ENCODE measurements around the gene PML. TPM values are rescaled to one million over a fixed set of nuclear protein-coding genes. Genes with fewer than 3 reads are reported as not detected.
A peak's percentile ranks its signal among the peaks of the same experiment; 100 is the strongest.

PML gene
- total RNA-seq, 4 donors from 2014 or later, result 69.3 to 159 (median 89.4) TPM

DNA sequence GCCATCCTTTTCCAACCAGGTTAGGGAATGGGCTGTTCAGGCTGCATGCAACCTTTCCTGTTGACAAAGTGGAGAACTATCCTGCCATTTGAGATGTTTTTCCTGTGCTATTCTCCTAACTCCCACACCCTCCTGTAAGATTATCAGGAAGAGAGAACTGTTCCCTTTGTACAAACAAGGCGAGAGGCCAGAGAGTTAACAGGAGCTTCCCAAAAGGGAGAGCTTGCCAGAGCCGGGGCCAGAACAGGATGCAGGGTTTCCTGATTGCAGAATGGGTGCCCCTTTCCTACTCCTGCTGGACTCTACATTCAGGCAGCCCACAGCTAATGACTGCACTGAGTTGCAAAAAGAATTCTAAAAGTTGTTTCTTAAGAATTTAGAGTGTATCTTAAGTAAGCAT lies 17.1 kb downstream of the PML start:
- peaks cover 0 to 54% (median 36%) of the 10 kb centered on the region in 4 donors for H3K4me1 ChIP-seq
- 34 to 36% methylated on average over 2 of the region's 2 CpGs for WGBS, 2 donors
- H3K27me3 ChIP-seq, result no peaks in the 10 kb centered on the region

GRCh38 chr15:74013374-74013894 lies 18.9 kb downstream of the PML start:
- TF ChIP-seq EP300 (IDR thresholded peaks at IDR 0.05), result no peak
- no peak for TF ChIP-seq POLR2A (IDR thresholded peaks at IDR 0.05)
- no peak for TF ChIP-seq CTCF (IDR thresholded peaks at IDR 0.05)
- Histone ChIP-seq H3K27ac (no peak overlapping the region), H3K36me3 (peaks cover 0 to 32% (median 0%) of the 10 kb centered on the region in 3 donors), H3K4me1 (peaks cover 0 to 38% (median 21%) of the 10 kb centered on the region in 4 donors), H3K27me3 (no peaks in the 10 kb centered on the region), H3K9me3 (no peaks in the 10 kb centered on the region), H3K4me3 (no peak overlapping the region)
- DNase-seq (ENCODE audit: low spot score in 2 of 2), result no peak
- 95 to 97% methylated on average over 2 of the region's 2 CpGs for whole genome bisulfite sequencing, 2 donors

More for the DNA sequence above, 17.1 kb downstream of the PML start:
- Histone ChIP-seq H3K27ac (peak overlapping the region in 3 of 4 donors; percentile 10 to 72 (median 44)), H3K4me3 (no peak overlapping the region), H3K9me3 (no peaks in the 10 kb centered on the region), H3K36me3 (peaks cover 0 to 41% (median 0%) of the 10 kb centered on the region in 3 donors)
- TF ChIP-seq EP300 (IDR thresholded peaks at IDR 0.05), result peak in 1 of 2 donors; percentile 64
- no peak for TF ChIP-seq CTCF (IDR thresholded peaks at IDR 0.05)
- peak in 1 of 2 donors; percentile 34 for DNase-seq (ENCODE audit: low spot score in 2 of 2)

DNA sequence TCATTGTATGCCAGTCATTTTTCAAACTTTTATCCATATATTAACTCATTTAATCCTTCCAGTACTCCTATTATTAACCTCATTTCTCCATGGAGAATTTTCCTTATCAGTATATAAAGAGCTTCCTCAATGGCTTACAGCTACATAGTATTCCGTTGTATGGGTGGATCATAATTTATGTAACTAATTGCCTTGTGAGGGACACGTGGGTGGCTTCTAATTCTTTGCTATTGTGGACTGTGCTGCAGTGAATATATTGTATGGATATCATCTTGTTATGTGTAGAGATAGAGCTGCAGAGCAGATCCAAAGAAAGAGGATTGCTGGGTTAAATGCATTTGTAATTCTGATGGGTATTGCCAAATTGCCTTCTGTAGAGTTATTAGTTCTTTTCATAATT lies 25.2 kb downstream of the PML start:
- Histone ChIP-seq H3K27me3 (no peaks in the 10 kb centered on the region), H3K4me1 (peaks cover 0 to 24% (median 1%) of the 10 kb centered on the region in 4 donors), H3K36me3 (peaks cover 6 to 52% (median 15%) of the 10 kb centered on the region in 3 donors), H3K9me3 (no peaks in the 10 kb centered on the region), H3K4me3 (no peak overlapping the region), H3K27ac (no peak overlapping the region)
- TF ChIP-seq CTCF (IDR thresholded peaks at IDR 0.05), result no peak
- TF ChIP-seq EP300 (IDR thresholded peaks at IDR 0.05), result no peak
- TF ChIP-seq POLR2A (IDR thresholded peaks at IDR 0.05), result no peak
- WGBS, 2 donors, result 49 to 50% methylated on average over 2 of the region's 2 CpGs
- DNase-seq (ENCODE audit: low spot score in 2 of 2), result no peak

DNA sequence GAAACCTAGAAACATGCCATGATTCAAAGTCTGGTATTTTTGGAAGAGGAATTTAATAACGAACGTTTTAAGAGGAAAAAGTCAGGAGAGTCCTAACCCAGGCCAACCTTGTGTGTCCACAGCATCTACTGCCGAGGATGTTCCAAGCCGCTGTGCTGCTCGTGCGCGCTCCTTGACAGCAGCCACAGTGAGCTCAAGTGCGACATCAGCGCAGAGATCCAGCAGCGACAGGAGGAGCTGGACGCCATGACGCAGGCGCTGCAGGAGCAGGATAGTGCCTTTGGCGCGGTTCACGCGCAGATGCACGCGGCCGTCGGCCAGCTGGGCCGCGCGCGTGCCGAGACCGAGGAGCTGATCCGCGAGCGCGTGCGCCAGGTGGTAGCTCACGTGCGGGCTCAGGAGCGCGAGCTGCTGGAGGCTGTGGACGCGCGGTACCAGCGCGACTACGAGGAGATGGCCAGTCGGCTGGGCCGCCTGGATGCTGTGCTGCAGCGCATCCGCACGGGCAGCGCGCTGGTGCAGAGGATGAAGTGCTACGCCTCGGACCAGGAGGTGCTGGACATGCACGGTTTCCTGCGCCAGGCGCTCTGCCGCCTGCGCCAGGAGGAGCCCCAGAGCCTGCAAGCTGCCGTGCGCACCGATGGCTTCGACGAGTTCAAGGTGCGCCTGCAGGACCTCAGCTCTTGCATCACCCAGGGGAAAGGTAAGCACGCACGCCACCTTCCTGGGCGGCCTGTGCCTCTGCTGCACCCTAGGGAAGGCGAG lies 28.4 kb downstream of the PML start:
- Histone ChIP-seq H3K27me3 (no peaks in the 10 kb centered on the region), H3K9me3 (no peaks in the 10 kb centered on the region), H3K27ac (no peak overlapping the region), H3K4me1 (peaks cover 0 to 40% (median 2%) of the 10 kb centered on the region in 4 donors), H3K36me3 (peaks cover 6 to 70% (median 15%) of the 10 kb centered on the region in 3 donors), H3K4me3 (no peak overlapping the region)
- TF ChIP-seq CTCF (IDR thresholded peaks at IDR 0.05) (no peak), POLR2A (IDR thresholded peaks at IDR 0.05) (no peak), EP300 (IDR thresholded peaks at IDR 0.05) (no peak)
- WGBS, 2 donors, result 94 to 96% methylated on average over 59 to 61 of the region's 66 CpGs
- DNase-seq (ENCODE audit: low spot score in 2 of 2), result no peak

DNA sequence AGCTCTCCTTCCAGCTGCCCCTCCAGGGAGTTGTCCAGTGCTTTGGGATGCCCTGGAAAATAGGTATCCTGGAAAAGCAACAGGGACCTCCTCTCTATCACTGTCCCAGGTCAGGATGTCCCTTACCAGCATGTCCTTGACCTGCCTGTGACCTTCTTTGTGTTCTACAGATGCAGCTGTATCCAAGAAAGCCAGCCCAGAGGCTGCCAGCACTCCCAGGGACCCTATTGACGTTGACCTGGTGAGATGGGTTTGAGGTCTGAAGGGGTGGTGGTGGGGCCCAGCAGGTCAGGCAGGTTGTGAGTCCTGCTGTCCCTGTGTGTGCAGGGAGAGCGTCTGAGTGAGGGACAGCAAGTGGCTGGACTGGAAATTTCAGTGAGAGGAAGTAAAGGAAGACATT lies 30.2 kb downstream of the PML start:
- 77 to 79% methylated on average over 2 of the region's 2 CpGs for WGBS, 2 donors
- H3K27ac ChIP-seq, result no peak overlapping the region

More for the DNA sequence above, 30.2 kb downstream of the PML start:
- Histone ChIP-seq H3K27me3 (no peaks in the 10 kb centered on the region), H3K9me3 (no peaks in the 10 kb centered on the region), H3K4me3 (no peak overlapping the region), H3K4me1 (peaks cover 0 to 43% (median 2%) of the 10 kb centered on the region in 4 donors), H3K36me3 (peaks cover 6 to 72% (median 15%) of the 10 kb centered on the region in 3 donors)
- TF ChIP-seq CTCF (IDR thresholded peaks at IDR 0.05), result no peak
- no peak for TF ChIP-seq EP300 (IDR thresholded peaks at IDR 0.05)
- no peak for TF ChIP-seq POLR2A (IDR thresholded peaks at IDR 0.05)
- DNase-seq (ENCODE audit: low spot score in 2 of 2), result no peak

All from tibial nerve (tissue), 4 donors.